Mammary epithelial cell (primary cell): ENCODE results near the gene C7orf57.

Experiments
- EZH2 ChIP-seq: IDR thresholded peaks from 2 replicates; pipeline ENCODE4 v1.6.1; 2012; ENCODE audit warnings: low read length, inconsistent platforms, borderline replicate concordance
- TF ChIP-seq, protein P1 (sequence below), 2 donors: IDR thresholded peaks in 1 of 2; conservative IDR thresholded peaks in 1 of 2; 2 replicates each; pipeline ENCODE4 v1.5.1; 2011 to 2012; ENCODE audit warnings: inconsistent platforms in 2 of 2, low read length in 2 of 2, mild to moderate bottlenecking in 2 of 2, control low read depth in 1 of 2, low read depth in 1 of 2; ENCODE audit not compliant: insufficient read depth in 1 of 2; ENCODE audit errors: extremely low read depth in 1 of 2

DNA sequence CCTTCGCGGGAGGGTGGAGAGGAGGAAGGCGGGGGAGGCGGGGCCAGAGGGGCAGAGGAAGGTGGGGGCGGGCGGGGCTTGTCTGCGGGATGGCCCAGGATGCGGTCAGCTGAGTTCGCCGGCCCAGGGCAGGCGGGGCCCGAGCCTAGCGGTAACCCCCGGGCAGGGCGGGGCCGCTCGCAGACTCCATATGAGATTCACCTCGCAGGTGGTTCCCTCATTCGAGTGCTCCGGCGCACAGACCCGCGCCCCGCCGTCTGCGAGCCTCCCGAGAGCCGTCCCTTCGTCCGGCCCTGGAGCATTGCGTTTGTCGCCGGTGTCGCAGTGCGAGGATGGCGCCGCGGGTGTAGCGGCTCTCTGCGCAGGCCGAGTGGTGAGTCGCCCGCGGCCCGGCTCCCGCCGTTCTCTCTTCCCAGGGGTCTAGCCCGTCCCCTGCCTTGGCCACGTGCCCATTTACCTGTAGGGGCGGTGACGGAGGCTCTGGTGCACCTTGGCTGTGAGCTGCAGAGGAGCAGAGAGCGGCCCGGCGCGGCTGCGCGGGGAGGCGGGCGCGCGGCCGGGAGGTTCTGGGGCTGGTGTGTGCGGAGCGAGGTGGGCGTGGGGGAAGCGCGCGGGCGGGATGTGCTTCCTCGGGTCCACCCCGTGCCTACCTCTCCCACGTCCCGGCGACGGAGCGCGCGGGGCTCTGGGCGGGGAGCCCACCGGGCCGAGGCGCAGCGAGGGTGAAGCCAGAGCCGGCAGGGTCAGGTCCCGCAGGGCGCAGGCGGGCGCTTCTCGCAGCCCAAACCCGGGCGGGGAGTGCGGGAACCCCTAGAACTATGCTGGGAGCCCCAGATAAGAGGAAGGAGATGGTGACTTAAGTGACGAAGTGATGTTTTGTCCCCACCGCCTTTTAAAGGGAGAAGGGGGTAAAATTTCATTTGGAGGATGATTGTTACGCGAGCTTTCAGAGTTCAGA, 54.0 kb downstream of the C7orf57 start, which contains the start of gene UPP1:
- TF ChIP-seq, protein P1, sequence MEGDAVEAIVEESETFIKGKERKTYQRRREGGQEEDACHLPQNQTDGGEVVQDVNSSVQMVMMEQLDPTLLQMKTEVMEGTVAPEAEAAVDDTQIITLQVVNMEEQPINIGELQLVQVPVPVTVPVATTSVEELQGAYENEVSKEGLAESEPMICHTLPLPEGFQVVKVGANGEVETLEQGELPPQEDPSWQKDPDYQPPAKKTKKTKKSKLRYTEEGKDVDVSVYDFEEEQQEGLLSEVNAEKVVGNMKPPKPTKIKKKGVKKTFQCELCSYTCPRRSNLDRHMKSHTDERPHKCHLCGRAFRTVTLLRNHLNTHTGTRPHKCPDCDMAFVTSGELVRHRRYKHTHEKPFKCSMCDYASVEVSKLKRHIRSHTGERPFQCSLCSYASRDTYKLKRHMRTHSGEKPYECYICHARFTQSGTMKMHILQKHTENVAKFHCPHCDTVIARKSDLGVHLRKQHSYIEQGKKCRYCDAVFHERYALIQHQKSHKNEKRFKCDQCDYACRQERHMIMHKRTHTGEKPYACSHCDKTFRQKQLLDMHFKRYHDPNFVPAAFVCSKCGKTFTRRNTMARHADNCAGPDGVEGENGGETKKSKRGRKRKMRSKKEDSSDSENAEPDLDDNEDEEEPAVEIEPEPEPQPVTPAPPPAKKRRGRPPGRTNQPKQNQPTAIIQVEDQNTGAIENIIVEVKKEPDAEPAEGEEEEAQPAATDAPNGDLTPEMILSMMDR (conservative IDR thresholded peaks at IDR 0.05 in 1 of 2, IDR thresholded peaks at IDR 0.05 in 1 of 2; ENCODE audit: extremely low read depth in 1 of 2, insufficient read depth in 1 of 2, low read depth in 1 of 2, low read length in 2 of 2) = no peak
- TF ChIP-seq EZH2 = no peak
